ENCODE data around the gene GMNC. TPM values are rescaled to one million over a fixed set of nuclear protein-coding genes. Genes with fewer than 3 reads are reported as not detected.

The GMNC gene
- total and polyA plus RNA-seq, 12 donors = 0.07 to 3.7 (median 0.45) TPM; not detected in 1

- no peak for TF ChIP-seq CTCF (IDR thresholded peaks at IDR 0.05)
- intact Hi-C loops (cut with DNase I) = loop anchor here in 2 of 10 donors (5.0 to 10.0 kb wide), 2 partner anchors 56 to 158 kb away; no protein-coding TSS in a partner anchor
- peak in 1 of 8 donors; percentile 29 for ATAC-seq
- H3K4me3 ChIP-seq = peak overlapping the region; percentile 33 to 85 (median 62)
- no peaks in the 10 kb centered on the region for H3K36me3 ChIP-seq
- DNase-seq = no peak
- H3K4me1 ChIP-seq = peaks cover 0 to 5% (median 0%) of the 10 kb centered on the region in 9 donors
- H3K27ac ChIP-seq = peak overlapping the region; percentile 63 to 91 (median 82)
- H3K27me3 ChIP-seq = peaks cover 0 to 40% (median 0%) of the 10 kb centered on the region in 7 donors
- 7 to 9% methylated on average over 6 of the region's 6 CpGs for WGBS, 2 donors
- no peaks in the 10 kb centered on the region for H3K9me3 ChIP-seq
Observed at GRCh38 chr3:190863119-190863465, 598 bp upstream of the GMNC start.

GRCh38 chr3:190860521-190860920 lies 2.0 kb downstream of the GMNC start:
- ATAC-seq (no peak), DNase-seq (no peak)
- Histone ChIP-seq H3K36me3 (no peaks in the 10 kb centered on the region), H3K9me3 (no peaks in the 10 kb centered on the region), H3K4me1 (peaks cover 0 to 5% (median 0%) of the 10 kb centered on the region in 9 donors), H3K4me3 (no peak overlapping the region), H3K27ac (no peak overlapping the region), H3K27me3 (peaks cover 0 to 40% (median 0%) of the 10 kb centered on the region in 7 donors)
- 56 to 59% methylated on average over 7 of the region's 7 CpGs for WGBS, 2 donors
- TF ChIP-seq CTCF (IDR thresholded peaks at IDR 0.05) = no peak
- intact Hi-C loops (cut with DNase I) = loop anchor here in 2 of 10 donors (5.0 to 10.0 kb wide), 2 partner anchors 53 to 156 kb away; no protein-coding TSS in a partner anchor

- TF ChIP-seq CTCF (IDR thresholded peaks at IDR 0.05) = no peak
- Histone ChIP-seq H3K4me3 (no peak overlapping the region), H3K4me1 (no peaks in the 10 kb centered on the region), H3K9me3 (no peaks in the 10 kb centered on the region), H3K36me3 (no peaks in the 10 kb centered on the region), H3K27ac (no peak overlapping the region), H3K27me3 (peaks cover 0 to 8% (median 0%) of the 10 kb centered on the region in 7 donors)
- DNase-seq (no peak), ATAC-seq (no peak)
- WGBS, 2 donors = 34 to 36% methylated on average over 3 of the region's 3 CpGs
- intact Hi-C loops (cut with DNase I) = no loop called here
Observed at GRCh38 chr3:190855151-190855550, 7.3 kb downstream of the GMNC start.

GRCh38 chr3:190854062-190854461 lies 8.4 kb downstream of the GMNC start:
- DNase-seq (no peak), ATAC-seq (no peak)
- WGBS, 2 donors = 81 to 89% methylated on average over 4 of the region's 4 CpGs
- Histone ChIP-seq H3K27ac (no peak overlapping the region), H3K4me1 (no peaks in the 10 kb centered on the region), H3K27me3 (peaks cover 0 to 8% (median 0%) of the 10 kb centered on the region in 7 donors), H3K9me3 (no peaks in the 10 kb centered on the region), H3K36me3 (no peaks in the 10 kb centered on the region), H3K4me3 (no peak overlapping the region)
- intact Hi-C loops (cut with DNase I) = no loop called here
- TF ChIP-seq CTCF (IDR thresholded peaks at IDR 0.05) = no peak
